ENCODE measurements around the gene KRT9. TPM values are rescaled to one million over a fixed set of nuclear protein-coding genes. Genes with fewer than 3 reads are reported as not detected.
"Not testable (repeated sequence)": the region's sequence is repeated elsewhere in the genome, so short reads cannot be mapped to it uniquely, and the experiment has no call there.

KRT9 gene
- total and polyA plus RNA-seq, 2 experiments from 2014 or later: not detected

DNA sequence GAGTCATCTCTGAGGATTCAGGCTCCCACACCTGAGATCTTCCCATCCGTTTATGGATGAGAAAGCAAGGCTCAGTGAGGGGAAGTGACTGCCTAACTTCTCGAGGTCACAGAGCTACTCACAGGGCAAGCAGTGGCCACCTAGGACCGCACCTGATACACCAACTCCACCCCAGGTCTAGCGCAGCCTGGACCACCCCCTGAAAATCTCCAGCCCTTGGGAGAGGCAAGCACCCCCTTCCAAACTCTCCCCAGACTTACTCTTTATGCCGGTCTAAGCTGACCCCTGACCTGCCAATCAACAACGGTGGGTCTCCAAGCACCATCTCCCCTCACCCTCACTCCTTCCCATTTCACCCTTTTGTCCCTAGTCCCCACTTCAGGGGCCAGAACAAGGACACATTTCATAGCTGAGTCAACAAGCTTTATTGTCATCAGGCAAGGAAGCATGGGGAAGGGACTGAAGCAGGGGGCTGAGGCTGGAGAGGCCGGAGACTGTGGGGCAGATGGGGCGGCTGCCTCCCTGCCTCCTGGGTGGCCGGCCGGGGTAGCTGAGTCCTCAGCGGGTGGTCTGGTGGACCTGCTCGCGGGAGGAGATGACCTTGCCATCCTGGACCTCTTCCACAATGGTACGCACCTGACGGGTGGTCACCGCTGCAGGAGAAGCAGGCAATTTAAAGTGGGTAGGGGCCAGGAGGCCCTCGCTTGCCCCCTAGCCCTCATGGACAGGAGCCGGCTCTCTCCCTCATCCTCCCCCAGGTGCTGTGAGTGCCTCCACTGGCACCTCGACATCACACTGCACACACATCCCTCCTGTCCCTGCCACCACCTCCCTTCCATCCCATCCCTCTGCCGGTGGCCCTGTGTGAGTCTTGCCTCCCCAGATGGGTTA lies 47.4 kb upstream of the KRT9 start:
- Histone ChIP-seq H3K9me2 (replicated peaks; ENCODE audit: insufficient read depth) (no peaks in the 10 kb centered on the region), H3K36me3 (replicated peaks; ENCODE audit: insufficient read depth, low read depth) (no peaks in the 10 kb centered on the region), H3K79me2 (no peaks in the 10 kb centered on the region), H3K4me3 (no peak overlapping the region), H3K4me1 (ENCODE audit: insufficient read depth) (peaks cover 7% of the 10 kb centered on the region), H4K20me1 (ENCODE audit: insufficient read depth, poor library complexity, severe bottlenecking) (no peaks in the 10 kb centered on the region), H3K4me2 (no peak overlapping the region), H3K27me3 (no peaks in the 10 kb centered on the region), H2AFZ (no peak overlapping the region), H3K27ac (no peak overlapping the region), H3K9me3 (ENCODE audit: low read depth) (no peaks in the 10 kb centered on the region)
- TF ChIP-seq EZH2phosphoT487 (IDR thresholded peaks at IDR 0.05; ENCODE audit: low read depth, severe bottlenecking, unreplicated experiment): no peak
- no peak for TF ChIP-seq EZH2 (IDR thresholded peaks at IDR 0.05; ENCODE audit: borderline replicate concordance)
- TF ChIP-seq CTCF (IDR thresholded peaks at IDR 0.05; ENCODE audit: poor library complexity): no peak
- WGBS (ENCODE audit: low lambda C conversion rate, missing lambda C conversion rate): 85% methylated on average over 18 of the region's 20 CpGs
- no peak for DNase-seq (ENCODE audit: low spot score)

- TF ChIP-seq EZH2phosphoT487 (IDR thresholded peaks at IDR 0.05; ENCODE audit: low read depth, severe bottlenecking, unreplicated experiment) (no peak), EZH2 (IDR thresholded peaks at IDR 0.05; ENCODE audit: borderline replicate concordance) (no peak)
- 64% methylated on average over 12 of the region's 13 CpGs for WGBS (ENCODE audit: low lambda C conversion rate, missing lambda C conversion rate)
These were observed 46.6 kb upstream of the KRT9 start for GRCh38 chr17:41618341-41619035.

GRCh38 chr17:41617698-41618097 lies 45.8 kb upstream of the KRT9 start:
- Histone ChIP-seq H3K4me3 (no peak overlapping the region), H3K36me3 (replicated peaks; ENCODE audit: insufficient read depth, low read depth) (no peaks in the 10 kb centered on the region), H3K27me3 (no peaks in the 10 kb centered on the region), H3K27ac (no peak overlapping the region), H3K9me3 (ENCODE audit: low read depth) (no peaks in the 10 kb centered on the region), H3K79me2 (no peaks in the 10 kb centered on the region), H3K4me1 (ENCODE audit: insufficient read depth) (no peaks in the 10 kb centered on the region), H3K4me2 (no peak overlapping the region), H4K20me1 (ENCODE audit: insufficient read depth, poor library complexity, severe bottlenecking) (no peaks in the 10 kb centered on the region), H2AFZ (no peak overlapping the region), H3K9me2 (replicated peaks; ENCODE audit: insufficient read depth) (no peaks in the 10 kb centered on the region)
- TF ChIP-seq EZH2phosphoT487 (IDR thresholded peaks at IDR 0.05; ENCODE audit: low read depth, severe bottlenecking, unreplicated experiment) (no peak), EZH2 (IDR thresholded peaks at IDR 0.05; ENCODE audit: borderline replicate concordance) (no peak), CTCF (IDR thresholded peaks at IDR 0.05; ENCODE audit: poor library complexity) (no peak)
- DNase-seq (ENCODE audit: low spot score): no peak
- WGBS (ENCODE audit: low lambda C conversion rate, missing lambda C conversion rate): 54% methylated on average over 8 of the region's 11 CpGs

More at GRCh38 chr17:41618341-41619035, 46.6 kb upstream of the KRT9 start:
- Histone ChIP-seq H3K79me2 (no peaks in the 10 kb centered on the region), H4K20me1 (ENCODE audit: insufficient read depth, poor library complexity, severe bottlenecking) (no peaks in the 10 kb centered on the region), H2AFZ (no peak overlapping the region), H3K4me1 (ENCODE audit: insufficient read depth) (peaks cover 4% of the 10 kb centered on the region), H3K36me3 (replicated peaks; ENCODE audit: insufficient read depth, low read depth) (no peaks in the 10 kb centered on the region), H3K27me3 (no peaks in the 10 kb centered on the region), H3K4me3 (no peak overlapping the region), H3K27ac (no peak overlapping the region), H3K9me3 (ENCODE audit: low read depth) (no peaks in the 10 kb centered on the region), H3K4me2 (no peak overlapping the region), H3K9me2 (replicated peaks; ENCODE audit: insufficient read depth) (no peaks in the 10 kb centered on the region)
- DNase-seq (ENCODE audit: low spot score): no peak

DNA sequence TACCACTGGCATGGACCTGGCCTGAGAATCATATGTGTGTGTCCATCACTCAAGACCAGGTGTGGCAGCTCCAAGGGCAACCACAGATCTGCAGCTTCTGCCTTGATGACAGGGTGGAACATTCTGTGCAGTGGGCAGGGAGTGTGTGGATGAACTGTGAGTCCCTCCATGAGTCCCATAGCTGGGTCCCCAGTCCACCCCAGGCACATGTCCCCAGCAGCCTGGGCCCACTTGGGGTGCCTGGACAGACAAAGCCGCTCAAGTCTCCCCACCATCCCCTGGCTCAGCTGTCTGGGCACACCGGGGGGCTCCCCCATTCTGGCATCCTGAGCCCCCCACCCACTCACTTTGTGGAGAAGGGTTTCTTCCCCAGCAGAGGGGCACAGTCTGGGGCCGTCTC lies 45.3 kb upstream of the KRT9 start:
- no peak overlapping the region for H3K4me2 ChIP-seq
- H3K4me1 ChIP-seq (ENCODE audit: insufficient read depth): no peaks in the 10 kb centered on the region
- H3K9me3 ChIP-seq (ENCODE audit: low read depth): no peaks in the 10 kb centered on the region
- 89% methylated on average over 3 of the region's 3 CpGs for WGBS (ENCODE audit: low lambda C conversion rate, missing lambda C conversion rate)
- no peaks in the 10 kb centered on the region for H3K36me3 ChIP-seq (replicated peaks; ENCODE audit: insufficient read depth, low read depth)
- H3K27ac ChIP-seq: no peak overlapping the region
- H4K20me1 ChIP-seq (ENCODE audit: insufficient read depth, poor library complexity, severe bottlenecking): no peaks in the 10 kb centered on the region
- H3K9me2 ChIP-seq (replicated peaks; ENCODE audit: insufficient read depth): no peaks in the 10 kb centered on the region
- TF ChIP-seq EZH2phosphoT487 (IDR thresholded peaks at IDR 0.05; ENCODE audit: low read depth, severe bottlenecking, unreplicated experiment): no peak
- no peak for TF ChIP-seq CTCF (IDR thresholded peaks at IDR 0.05; ENCODE audit: poor library complexity)
- TF ChIP-seq EZH2 (IDR thresholded peaks at IDR 0.05; ENCODE audit: borderline replicate concordance): no peak
- DNase-seq (ENCODE audit: low spot score): no peak
- H3K79me2 ChIP-seq: no peaks in the 10 kb centered on the region
- no peak overlapping the region for H3K4me3 ChIP-seq
- no peaks in the 10 kb centered on the region for H3K27me3 ChIP-seq
- no peak overlapping the region for H2AFZ ChIP-seq

GRCh38 chr17:41616486-41616885 lies 44.6 kb upstream of the KRT9 start:
- not testable (repeated sequence) for H2AFZ ChIP-seq
- 90% methylated on average over 4 of the region's 4 CpGs for WGBS (ENCODE audit: low lambda C conversion rate, missing lambda C conversion rate)

More at GRCh38 chr17:41616486-41616885, 44.6 kb upstream of the KRT9 start:
- not testable (repeated sequence) for H3K4me2 ChIP-seq; DNase-seq (ENCODE audit: low spot score); H3K9me3 ChIP-seq (ENCODE audit: low read depth); H4K20me1 ChIP-seq (ENCODE audit: insufficient read depth, poor library complexity, severe bottlenecking); H3K27ac ChIP-seq; H3K9me2 ChIP-seq (replicated peaks; ENCODE audit: insufficient read depth); H3K36me3 ChIP-seq (replicated peaks; ENCODE audit: insufficient read depth, low read depth); H3K4me1 ChIP-seq (ENCODE audit: insufficient read depth); H3K27me3 ChIP-seq; H3K79me2 ChIP-seq; H3K4me3 ChIP-seq

Data from hepatocyte (in vitro differentiated cells).